Measurements from ENCODE around the gene PLEKHG4. TPM values are rescaled to one million over a fixed set of nuclear protein-coding genes. Genes with fewer than 3 reads are reported as not detected.

Gene PLEKHG4
- total and polyA plus RNA-seq, 9 of the 15 experiments (the other 6 are each of a cell fraction or from before 2014, with no cell fraction given): 3.7 to 36.8 (median 17.9) TPM

DNA sequence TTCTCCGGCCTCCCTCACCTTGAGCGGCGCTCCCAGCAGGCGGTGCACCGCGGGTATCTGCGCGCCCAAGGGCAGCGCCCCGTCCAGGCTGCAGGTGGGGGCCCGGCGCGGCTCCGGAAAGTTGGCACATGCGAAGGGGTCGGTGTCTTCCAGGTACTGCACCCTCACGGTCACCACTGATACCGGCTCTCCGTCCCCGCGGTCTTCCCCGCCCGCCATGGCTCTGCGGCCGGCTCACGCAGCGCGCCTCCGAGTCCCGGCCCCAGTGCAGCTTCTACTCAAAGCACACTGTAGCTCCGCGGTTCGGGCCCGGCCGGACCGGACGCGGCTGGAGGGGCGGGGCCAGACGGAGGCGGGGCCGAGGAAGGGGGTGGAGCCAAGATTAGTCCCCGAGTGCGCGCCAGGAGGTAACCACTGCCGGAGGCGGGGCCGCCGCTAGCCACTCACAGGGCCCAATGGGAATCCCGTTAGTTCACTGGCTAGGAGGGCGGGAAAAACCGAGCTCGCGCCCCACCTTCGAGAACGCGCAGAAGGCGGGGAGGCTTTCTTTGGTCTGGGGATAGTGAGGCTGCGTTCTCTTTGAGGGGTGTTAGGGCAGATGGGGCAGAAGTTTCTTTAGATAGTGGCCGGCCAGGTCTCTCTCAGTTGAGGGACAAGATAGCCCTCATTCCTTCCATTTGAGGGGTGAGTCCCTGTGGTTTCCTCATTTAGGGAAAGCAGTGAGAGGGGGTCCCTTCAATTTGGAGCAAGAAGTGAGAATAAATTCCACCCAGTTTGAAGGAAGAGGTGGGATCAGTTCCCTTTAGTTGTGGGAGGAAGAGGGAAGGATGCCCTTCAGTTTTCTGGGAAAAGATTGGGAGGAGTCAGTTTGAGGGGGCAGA is 31.9 kb upstream of the PLEKHG4 start, which contains the start of gene FHOD1 (continued):
- TF ChIP-seq, protein P1, sequence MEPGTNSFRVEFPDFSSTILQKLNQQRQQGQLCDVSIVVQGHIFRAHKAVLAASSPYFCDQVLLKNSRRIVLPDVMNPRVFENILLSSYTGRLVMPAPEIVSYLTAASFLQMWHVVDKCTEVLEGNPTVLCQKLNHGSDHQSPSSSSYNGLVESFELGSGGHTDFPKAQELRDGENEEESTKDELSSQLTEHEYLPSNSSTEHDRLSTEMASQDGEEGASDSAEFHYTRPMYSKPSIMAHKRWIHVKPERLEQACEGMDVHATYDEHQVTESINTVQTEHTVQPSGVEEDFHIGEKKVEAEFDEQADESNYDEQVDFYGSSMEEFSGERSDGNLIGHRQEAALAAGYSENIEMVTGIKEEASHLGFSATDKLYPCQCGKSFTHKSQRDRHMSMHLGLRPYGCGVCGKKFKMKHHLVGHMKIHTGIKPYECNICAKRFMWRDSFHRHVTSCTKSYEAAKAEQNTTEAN (CRISPR knock-in tag; IDR thresholded peaks at IDR 0.05): 0 out of 2 replicates have a peak, but pooled peaks have one; percentile 56
- TF ChIP-seq TEAD4 (IDR thresholded peaks at IDR 0.05; ENCODE audit: low read length): 0 out of 2 replicates have a peak, but pooled peaks have one; percentile 5
- TF ChIP-seq TEAD4 (CRISPR knock-in tag; IDR thresholded peaks at IDR 0.05; ENCODE audit: borderline replicate concordance): no peak
- no peak for TF ChIP-seq ZC3H11A (IDR thresholded peaks at IDR 0.05; ENCODE audit: low read depth, low read length)
- no peak for TF ChIP-seq BMI1 (IDR thresholded peaks at IDR 0.05; ENCODE audit: low read length)
- TF ChIP-seq ZBTB1 (CRISPR knock-in tag; IDR thresholded peaks at IDR 0.05; ENCODE audit: borderline replicate concordance, low read depth): peak; percentile 53; the same call in 1 of the 2 replicates
- TF ChIP-seq, protein P2, sequence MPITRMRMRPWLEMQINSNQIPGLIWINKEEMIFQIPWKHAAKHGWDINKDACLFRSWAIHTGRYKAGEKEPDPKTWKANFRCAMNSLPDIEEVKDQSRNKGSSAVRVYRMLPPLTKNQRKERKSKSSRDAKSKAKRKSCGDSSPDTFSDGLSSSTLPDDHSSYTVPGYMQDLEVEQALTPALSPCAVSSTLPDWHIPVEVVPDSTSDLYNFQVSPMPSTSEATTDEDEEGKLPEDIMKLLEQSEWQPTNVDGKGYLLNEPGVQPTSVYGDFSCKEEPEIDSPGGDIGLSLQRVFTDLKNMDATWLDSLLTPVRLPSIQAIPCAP (CRISPR knock-in tag; IDR thresholded peaks at IDR 0.05; ENCODE audit: borderline replicate concordance): no peak
- TF ChIP-seq, protein P3, sequence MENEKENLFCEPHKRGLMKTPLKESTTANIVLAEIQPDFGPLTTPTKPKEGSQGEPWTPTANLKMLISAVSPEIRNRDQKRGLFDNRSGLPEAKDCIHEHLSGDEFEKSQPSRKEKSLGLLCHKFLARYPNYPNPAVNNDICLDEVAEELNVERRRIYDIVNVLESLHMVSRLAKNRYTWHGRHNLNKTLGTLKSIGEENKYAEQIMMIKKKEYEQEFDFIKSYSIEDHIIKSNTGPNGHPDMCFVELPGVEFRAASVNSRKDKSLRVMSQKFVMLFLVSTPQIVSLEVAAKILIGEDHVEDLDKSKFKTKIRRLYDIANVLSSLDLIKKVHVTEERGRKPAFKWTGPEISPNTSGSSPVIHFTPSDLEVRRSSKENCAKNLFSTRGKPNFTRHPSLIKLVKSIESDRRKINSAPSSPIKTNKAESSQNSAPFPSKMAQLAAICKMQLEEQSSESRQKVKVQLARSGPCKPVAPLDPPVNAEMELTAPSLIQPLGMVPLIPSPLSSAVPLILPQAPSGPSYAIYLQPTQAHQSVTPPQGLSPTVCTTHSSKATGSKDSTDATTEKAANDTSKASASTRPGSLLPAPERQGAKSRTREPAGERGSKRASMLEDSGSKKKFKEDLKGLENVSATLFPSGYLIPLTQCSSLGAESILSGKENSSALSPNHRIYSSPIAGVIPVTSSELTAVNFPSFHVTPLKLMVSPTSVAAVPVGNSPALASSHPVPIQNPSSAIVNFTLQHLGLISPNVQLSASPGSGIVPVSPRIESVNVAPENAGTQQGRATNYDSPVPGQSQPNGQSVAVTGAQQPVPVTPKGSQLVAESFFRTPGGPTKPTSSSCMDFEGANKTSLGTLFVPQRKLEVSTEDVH (IDR thresholded peaks at IDR 0.05; ENCODE audit: low read depth, partially characterized antibody): peak; percentile 93
- TF ChIP-seq POLR2B (IDR thresholded peaks at IDR 0.05; ENCODE audit: low read depth, partially characterized antibody): peak; percentile 52
- no peak for TF ChIP-seq ADNP (tag; IDR thresholded peaks at IDR 0.05)
- TF ChIP-seq SIN3B (IDR thresholded peaks at IDR 0.05; ENCODE audit: low read depth): no peak
- TF ChIP-seq PHTF2 (CRISPR knock-in tag; IDR thresholded peaks at IDR 0.05): no peak
- peak; percentile 63 for TF ChIP-seq CTBP1 (IDR thresholded peaks at IDR 0.05; ENCODE audit: borderline replicate concordance)
- TF ChIP-seq NR2F6 (CRISPR knock-in tag; IDR thresholded peaks at IDR 0.05): no peak
- no peak for TF ChIP-seq FOSL1 (tag; conservative IDR thresholded peaks at IDR 0.05)
- peak; percentile 76 for TF ChIP-seq TBP (optimal IDR thresholded peaks at IDR 0.05; ENCODE audit: low read depth, low read length)
